ENCODE data around the gene AGPS.
"Not testable (repeated sequence)": the region's sequence is repeated elsewhere in the genome, so short reads cannot be mapped to it uniquely, and the experiment has no call there.

AGPS gene

GRCh38 chr2:177550264-177551200 lies 158.0 kb downstream of the AGPS start:
- H3K4me3 ChIP-seq (ENCODE audit: low read depth, low read length) = no peak overlapping the region
- H3K9ac ChIP-seq (ENCODE audit: low read depth, low read length) = no peak overlapping the region
- H3K9me3 ChIP-seq (ENCODE audit: control insufficient read depth, insufficient read depth, low read length) = peaks cover 8% of the 10 kb centered on the region
- no peaks in the 10 kb centered on the region for H3K27me3 ChIP-seq (ENCODE audit: control insufficient read depth, insufficient read depth, low read length)
- no peaks in the 10 kb centered on the region for H3K36me3 ChIP-seq (ENCODE audit: control insufficient read depth, insufficient read depth, low read length)
- no peaks in the 10 kb centered on the region for H3K4me1 ChIP-seq (ENCODE audit: control insufficient read depth, insufficient read depth, low read length)

- H3K4me3 ChIP-seq (ENCODE audit: low read depth, low read length); H3K27me3 ChIP-seq (ENCODE audit: control insufficient read depth, insufficient read depth, low read length); H3K9ac ChIP-seq (ENCODE audit: low read depth, low read length); H3K36me3 ChIP-seq (ENCODE audit: control insufficient read depth, insufficient read depth, low read length); H3K4me1 ChIP-seq (ENCODE audit: control insufficient read depth, insufficient read depth, low read length); H3K9me3 ChIP-seq (ENCODE audit: control insufficient read depth, insufficient read depth, low read length): not testable (repeated sequence)
Measured at GRCh38 chr2:177551360-177551759, 158.8 kb downstream of the AGPS start.

GRCh38 chr2:177551989-177552421 lies 159.4 kb downstream of the AGPS start:
- no peaks in the 10 kb centered on the region for H3K27me3 ChIP-seq (ENCODE audit: control insufficient read depth, insufficient read depth, low read length)
- H3K4me3 ChIP-seq (ENCODE audit: low read depth, low read length) = peak overlapping the region; percentile 91
- H3K36me3 ChIP-seq (ENCODE audit: control insufficient read depth, insufficient read depth, low read length) = no peaks in the 10 kb centered on the region
- H3K9ac ChIP-seq (ENCODE audit: low read depth, low read length) = no peak overlapping the region
- no peaks in the 10 kb centered on the region for H3K4me1 ChIP-seq (ENCODE audit: control insufficient read depth, insufficient read depth, low read length)
- no peaks in the 10 kb centered on the region for H3K9me3 ChIP-seq (ENCODE audit: control insufficient read depth, insufficient read depth, low read length)

- Histone ChIP-seq H3K27me3 (ENCODE audit: control insufficient read depth, insufficient read depth, low read length) (no peaks in the 10 kb centered on the region), H3K36me3 (ENCODE audit: control insufficient read depth, insufficient read depth, low read length) (no peaks in the 10 kb centered on the region), H3K4me1 (ENCODE audit: control insufficient read depth, insufficient read depth, low read length) (no peaks in the 10 kb centered on the region), H3K9ac (ENCODE audit: low read depth, low read length) (peak overlapping the region; percentile 80), H3K9me3 (ENCODE audit: control insufficient read depth, insufficient read depth, low read length) (no peaks in the 10 kb centered on the region), H3K4me3 (ENCODE audit: low read depth, low read length) (peak overlapping the region; percentile 91)
Measured at GRCh38 chr2:177552422-177553175, 160.0 kb downstream of the AGPS start.

GRCh38 chr2:177553176-177553884 lies 160.8 kb downstream of the AGPS start:
- peaks cover 3% of the 10 kb centered on the region for H3K9me3 ChIP-seq (ENCODE audit: control insufficient read depth, insufficient read depth, low read length)
- H3K4me3 ChIP-seq (ENCODE audit: low read depth, low read length) = peak overlapping the region; percentile 91
- H3K9ac ChIP-seq (ENCODE audit: low read depth, low read length) = peak overlapping the region; percentile 80
- no peaks in the 10 kb centered on the region for H3K27me3 ChIP-seq (ENCODE audit: control insufficient read depth, insufficient read depth, low read length)
- no peaks in the 10 kb centered on the region for H3K36me3 ChIP-seq (ENCODE audit: control insufficient read depth, insufficient read depth, low read length)
- H3K4me1 ChIP-seq (ENCODE audit: control insufficient read depth, insufficient read depth, low read length) = no peaks in the 10 kb centered on the region

GRCh38 chr2:177554365-177554764 lies 161.8 kb downstream of the AGPS start:
- Histone ChIP-seq H3K9ac (ENCODE audit: low read depth, low read length) (no peak overlapping the region), H3K4me3 (ENCODE audit: low read depth, low read length) (no peak overlapping the region), H3K4me1 (ENCODE audit: control insufficient read depth, insufficient read depth, low read length) (no peaks in the 10 kb centered on the region)

GRCh38 chr2:177556153-177556552 lies 163.6 kb downstream of the AGPS start:
- no peak overlapping the region for H3K4me3 ChIP-seq (ENCODE audit: low read depth, low read length)

More at GRCh38 chr2:177554365-177554764, 161.8 kb downstream of the AGPS start:
- Histone ChIP-seq H3K36me3 (ENCODE audit: control insufficient read depth, insufficient read depth, low read length) (no peaks in the 10 kb centered on the region), H3K27me3 (ENCODE audit: control insufficient read depth, insufficient read depth, low read length) (no peaks in the 10 kb centered on the region), H3K9me3 (ENCODE audit: control insufficient read depth, insufficient read depth, low read length) (peaks cover 3% of the 10 kb centered on the region)

GRCh38 chr2:177557794-177558193 lies 165.2 kb downstream of the AGPS start:
- Histone ChIP-seq H3K9me3 (ENCODE audit: control insufficient read depth, insufficient read depth, low read length) (peaks cover 3% of the 10 kb centered on the region), H3K4me3 (ENCODE audit: low read depth, low read length) (no peak overlapping the region), H3K27me3 (ENCODE audit: control insufficient read depth, insufficient read depth, low read length) (no peaks in the 10 kb centered on the region), H3K9ac (ENCODE audit: low read depth, low read length) (no peak overlapping the region), H3K36me3 (ENCODE audit: control insufficient read depth, insufficient read depth, low read length) (no peaks in the 10 kb centered on the region), H3K4me1 (ENCODE audit: control insufficient read depth, insufficient read depth, low read length) (no peaks in the 10 kb centered on the region)

More at GRCh38 chr2:177556153-177556552, 163.6 kb downstream of the AGPS start:
- Histone ChIP-seq H3K9me3 (ENCODE audit: control insufficient read depth, insufficient read depth, low read length) (peaks cover 3% of the 10 kb centered on the region), H3K36me3 (ENCODE audit: control insufficient read depth, insufficient read depth, low read length) (no peaks in the 10 kb centered on the region), H3K27me3 (ENCODE audit: control insufficient read depth, insufficient read depth, low read length) (no peaks in the 10 kb centered on the region), H3K9ac (ENCODE audit: low read depth, low read length) (no peak overlapping the region), H3K4me1 (ENCODE audit: control insufficient read depth, insufficient read depth, low read length) (no peaks in the 10 kb centered on the region)

GRCh38 chr2:177559638-177560037 lies 167.1 kb downstream of the AGPS start:
- no peaks in the 10 kb centered on the region for H3K36me3 ChIP-seq (ENCODE audit: control insufficient read depth, insufficient read depth, low read length)
- H3K9ac ChIP-seq (ENCODE audit: low read depth, low read length) = no peak overlapping the region
- H3K4me3 ChIP-seq (ENCODE audit: low read depth, low read length) = no peak overlapping the region
- peaks cover 3% of the 10 kb centered on the region for H3K9me3 ChIP-seq (ENCODE audit: control insufficient read depth, insufficient read depth, low read length)
- H3K4me1 ChIP-seq (ENCODE audit: control insufficient read depth, insufficient read depth, low read length) = no peaks in the 10 kb centered on the region
- H3K27me3 ChIP-seq (ENCODE audit: control insufficient read depth, insufficient read depth, low read length) = no peaks in the 10 kb centered on the region

GRCh38 chr2:177568390-177568789 lies 175.8 kb downstream of the AGPS start:
- no peak overlapping the region for H3K4me3 ChIP-seq (ENCODE audit: low read depth, low read length)
- no peak overlapping the region for H3K9ac ChIP-seq (ENCODE audit: low read depth, low read length)
- no peaks in the 10 kb centered on the region for H3K27me3 ChIP-seq (ENCODE audit: control insufficient read depth, insufficient read depth, low read length)
- no peaks in the 10 kb centered on the region for H3K9me3 ChIP-seq (ENCODE audit: control insufficient read depth, insufficient read depth, low read length)
- no peaks in the 10 kb centered on the region for H3K36me3 ChIP-seq (ENCODE audit: control insufficient read depth, insufficient read depth, low read length)
- H3K4me1 ChIP-seq (ENCODE audit: control insufficient read depth, insufficient read depth, low read length) = no peaks in the 10 kb centered on the region

- Histone ChIP-seq H3K36me3 (ENCODE audit: control insufficient read depth, insufficient read depth, low read length) (no peaks in the 10 kb centered on the region), H3K27me3 (ENCODE audit: control insufficient read depth, insufficient read depth, low read length) (no peaks in the 10 kb centered on the region), H3K4me3 (ENCODE audit: low read depth, low read length) (no peak overlapping the region), H3K9me3 (ENCODE audit: control insufficient read depth, insufficient read depth, low read length) (no peaks in the 10 kb centered on the region), H3K4me1 (ENCODE audit: control insufficient read depth, insufficient read depth, low read length) (no peaks in the 10 kb centered on the region), H3K9ac (ENCODE audit: low read depth, low read length) (no peak overlapping the region)
Measured at GRCh38 chr2:177568893-177569292, 176.3 kb downstream of the AGPS start.

All from iPS-15b (cell line).